Liver (tissue), 9 donors: Measurements from ENCODE around the gene ABAT. TPM values are rescaled to one million over a fixed set of nuclear protein-coding genes. Genes with fewer than 3 reads are reported as not detected.

ENCODE experiments used
- DNase-seq: peaks from one replicate; pipeline ENCODE4 v3.0.0-alpha.2; 2017; ENCODE audit warnings: low spot score
- H3K27ac ChIP-seq, 2 donors: one replicate each; pipeline ENCODE4 v1.7.0; 2013; ENCODE audit warnings: inconsistent platforms in 2 of 2, low read length in 2 of 2, control low read depth in 1 of 2, low read depth in 1 of 2, mild to moderate bottlenecking in 1 of 2
- H3K27me3 ChIP-seq, 4 donors: one replicate each; pipeline versions ENCODE4 v1.6.1 to v1.7.0; 2013; ENCODE audit warnings: low read length in 3 of 4, inconsistent platforms in 1 of 4, mild to moderate bottlenecking in 1 of 4, moderate library complexity in 1 of 4; ENCODE audit not compliant: control insufficient read depth in 4 of 4, insufficient read depth in 4 of 4
- H3K36me3 ChIP-seq, 4 donors: one replicate each; pipeline versions ENCODE4 v1.6.1 to v1.7.0; 2013; ENCODE audit warnings: low read length in 3 of 4, mild to moderate bottlenecking in 3 of 4, low read depth in 1 of 4, moderate library complexity in 1 of 4; ENCODE audit not compliant: control insufficient read depth in 4 of 4, insufficient read depth in 3 of 4
- H3K4me1 ChIP-seq, 4 donors: one replicate each; pipeline versions ENCODE4 v1.6.1 to v1.7.0; 2013; ENCODE audit warnings: low read length in 3 of 4, mild to moderate bottlenecking in 3 of 4, moderate library complexity in 1 of 4; ENCODE audit not compliant: control insufficient read depth in 4 of 4, insufficient read depth in 4 of 4
- H3K4me3 ChIP-seq, 3 donors: one replicate each; pipeline versions ENCODE4 v1.6.1 to v1.7.0; 2013; ENCODE audit warnings: low read length in 3 of 3, control low read depth in 1 of 3, low read depth in 1 of 3, mild to moderate bottlenecking in 1 of 3
- H3K9ac ChIP-seq, 2 donors: one replicate each; pipeline ENCODE4 v1.7.0; 2013; ENCODE audit warnings: low read length in 2 of 2, mild to moderate bottlenecking in 2 of 2, moderate library complexity in 2 of 2, control low read depth in 1 of 2, low read depth in 1 of 2
- H3K9me3 ChIP-seq, 4 donors: one replicate each; pipeline versions ENCODE4 v1.6.1 to v1.7.0; 2013; ENCODE audit warnings: low read length in 3 of 4; ENCODE audit not compliant: control insufficient read depth in 4 of 4
- EGR1 ChIP-seq, 2 donors: IDR thresholded peaks; 2 replicates each; pipeline ENCODE4 v1.6.1; 2016 to 2018; ENCODE audit warnings: antibody characterized with exemption in 2 of 2, low read depth in 2 of 2
- FOXA1 ChIP-seq: IDR thresholded peaks from 2 replicates; pipeline ENCODE4 v1.6.1; 2016; ENCODE audit warnings: antibody characterized with exemption
- FOXA2 ChIP-seq: IDR thresholded peaks from 2 replicates; pipeline ENCODE4 v1.6.1; 2016; ENCODE audit warnings: antibody characterized with exemption
- HNF4A ChIP-seq, 2 donors: conservative IDR thresholded peaks; 2 replicates each; pipeline ENCODE4 v1.6.1; 2016; ENCODE audit warnings: antibody characterized with exemption in 2 of 2, mild to moderate bottlenecking in 2 of 2
- HNF4G ChIP-seq: IDR thresholded peaks from 2 replicates; pipeline ENCODE4 v1.6.1; 2016; ENCODE audit warnings: antibody characterized with exemption
- NR2F2 ChIP-seq: IDR thresholded peaks from 2 replicates; pipeline ENCODE4 v1.6.1; 2016; ENCODE audit warnings: antibody characterized with exemption
- RXRA ChIP-seq, 2 donors: IDR thresholded peaks; 2 replicates each; pipeline ENCODE4 v1.6.1; 2017 to 2018; ENCODE audit warnings: antibody characterized with exemption in 2 of 2, mild to moderate bottlenecking in 1 of 2
- TAF1 ChIP-seq: conservative IDR thresholded peaks from 2 replicates; pipeline ENCODE4 v1.6.1; 2016; ENCODE audit warnings: antibody characterized with exemption, mild to moderate bottlenecking
- WGBS: extraction: QIAGEN DNeasy Blood & Tissue Kit; methylation state at CpG from one replicate; pipeline ENCODE4 v1.1.7; 2013; 5-methylcytosine and 5-hydroxymethylcytosine counted together
- polyA plus RNA-seq, 2 donors: library from polyadenylated mRNA; stranded (reverse) in 1 of 2; unstranded in 1 of 2; fragments of 200-250 nt in 1 of 2; fragments of >200 nt in 1 of 2; fragmentation: Nextera tagmentation in 1 of 2; extraction: Ambion mirVana in 1 of 2; gene quantifications; one replicate each; pipeline versions ENCODE4 v1.2.1 to v1.2.3, GENCODE V29; 2013 to 2015
- total RNA-seq, 2 donors: library from RNA; depleted of rRNA; stranded (reverse); fragments of >200 nt; gene quantifications; one replicate each; pipeline ENCODE4 v1.2.3, GENCODE V29; 2014
- TF ChIP-seq, protein P1 (sequence below): IDR thresholded peaks from 2 replicates; pipeline ENCODE4 v1.6.1; 2016; ENCODE audit warnings: antibody characterized with exemption
- TF ChIP-seq, protein P2 (sequence below): IDR thresholded peaks from 2 replicates; pipeline ENCODE4 v1.6.1; 2016; ENCODE audit warnings: antibody characterized with exemption
- TF ChIP-seq, protein P3 (sequence below): fragments of 150-350 bp; IDR thresholded peaks from 2 replicates; pipeline ENCODE4 v1.5.1; 2017; ENCODE audit warnings: improper control_type of control experiment, low read depth, low read length; ENCODE audit not compliant: missing input control
- TF ChIP-seq, protein P4 (sequence below): IDR thresholded peaks from 2 replicates; pipeline ENCODE4 v1.6.1; 2016; ENCODE audit warnings: antibody characterized with exemption, mild to moderate bottlenecking
- donor health status: healthy.
- donor health status: healthy.
- donor health status: healthy.
- donor health status: healthy.
- donor health status: healthy.

Gene ABAT
- total and polyA plus RNA-seq, 4 donors = 52.4 to 205 (median 141) TPM

DNA sequence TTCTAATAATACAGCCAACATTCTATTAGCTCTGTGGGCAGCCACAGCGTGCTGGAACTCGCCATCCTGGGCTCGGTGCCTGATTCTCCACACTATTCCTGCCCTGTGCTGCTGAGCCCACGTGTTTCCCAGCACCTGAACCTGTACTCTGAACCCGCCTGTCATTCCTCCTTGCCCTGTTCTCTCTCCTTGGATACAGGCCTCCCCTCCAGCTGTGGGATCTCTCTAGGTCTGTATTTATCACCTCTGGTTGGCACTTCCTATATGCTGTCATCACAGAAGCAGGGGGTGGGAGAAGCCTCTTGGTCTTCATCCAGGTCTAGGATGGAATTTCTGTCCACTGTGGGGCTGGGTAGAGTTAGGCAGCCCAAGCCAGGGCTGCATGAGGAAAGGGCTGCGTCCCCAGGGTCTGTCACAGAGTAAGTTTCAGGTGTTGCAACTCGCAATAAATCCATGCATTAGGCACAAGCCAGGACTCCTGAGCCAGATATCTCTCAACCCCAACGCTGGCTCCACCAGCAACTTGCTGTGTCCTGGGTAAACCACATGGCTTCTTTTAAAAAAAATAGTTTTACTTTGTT lies 56.0 kb downstream of the ABAT start (continued):
- TF ChIP-seq, protein P1, sequence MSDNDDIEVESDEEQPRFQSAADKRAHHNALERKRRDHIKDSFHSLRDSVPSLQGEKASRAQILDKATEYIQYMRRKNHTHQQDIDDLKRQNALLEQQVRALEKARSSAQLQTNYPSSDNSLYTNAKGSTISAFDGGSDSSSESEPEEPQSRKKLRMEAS = peak; percentile 88
- no peak for TF ChIP-seq NR2F2

DNA sequence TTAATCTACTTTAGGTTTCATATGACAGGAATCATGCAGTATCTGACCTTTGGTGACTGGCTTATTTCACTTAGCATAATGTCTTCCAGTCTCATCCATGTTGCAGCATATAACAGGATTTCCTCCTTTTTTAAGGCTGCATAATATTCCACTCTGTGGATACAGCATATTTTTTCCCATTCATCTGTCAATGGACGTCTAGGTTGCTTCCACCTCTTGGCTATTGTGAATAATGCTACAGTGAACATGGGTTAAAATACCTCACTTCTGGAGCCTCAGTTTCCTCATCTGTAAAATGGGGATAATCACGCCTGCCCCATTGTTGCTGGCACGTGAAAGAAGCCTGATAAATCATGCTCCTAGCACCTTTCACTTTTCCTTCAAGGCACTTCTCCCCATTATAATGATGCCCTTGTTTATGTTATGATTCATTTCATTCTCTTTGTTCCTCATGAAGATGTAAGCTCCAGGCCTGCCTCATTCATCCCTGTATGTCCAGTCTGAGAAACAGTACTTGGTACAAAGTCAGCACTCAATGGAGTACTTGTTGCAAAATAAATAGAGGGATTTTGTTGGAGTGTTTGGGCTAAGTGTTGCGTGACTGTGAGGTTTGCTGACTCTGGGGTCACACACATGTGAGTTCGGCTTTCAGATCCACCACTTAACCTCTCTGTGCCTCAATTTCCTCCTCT lies 59.6 kb downstream of the ABAT start:
- H3K9ac ChIP-seq = no peak overlapping the region
- TF ChIP-seq HNF4G (no peak), FOXA2 (no peak), FOXA1 (no peak), RXRA (IDR thresholded peaks at IDR 0.05) (no peak), EGR1 (IDR thresholded peaks at IDR 0.05; ENCODE audit: low read depth in 2 of 2) (no peak), NR2F2 (no peak), TAF1 (no peak), HNF4A (conservative IDR thresholded peaks at IDR 0.05) (no peak)
- TF ChIP-seq, protein P2, sequence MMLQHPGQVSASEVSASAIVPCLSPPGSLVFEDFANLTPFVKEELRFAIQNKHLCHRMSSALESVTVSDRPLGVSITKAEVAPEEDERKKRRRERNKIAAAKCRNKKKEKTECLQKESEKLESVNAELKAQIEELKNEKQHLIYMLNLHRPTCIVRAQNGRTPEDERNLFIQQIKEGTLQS = no peak
- TF ChIP-seq, protein P3, sequence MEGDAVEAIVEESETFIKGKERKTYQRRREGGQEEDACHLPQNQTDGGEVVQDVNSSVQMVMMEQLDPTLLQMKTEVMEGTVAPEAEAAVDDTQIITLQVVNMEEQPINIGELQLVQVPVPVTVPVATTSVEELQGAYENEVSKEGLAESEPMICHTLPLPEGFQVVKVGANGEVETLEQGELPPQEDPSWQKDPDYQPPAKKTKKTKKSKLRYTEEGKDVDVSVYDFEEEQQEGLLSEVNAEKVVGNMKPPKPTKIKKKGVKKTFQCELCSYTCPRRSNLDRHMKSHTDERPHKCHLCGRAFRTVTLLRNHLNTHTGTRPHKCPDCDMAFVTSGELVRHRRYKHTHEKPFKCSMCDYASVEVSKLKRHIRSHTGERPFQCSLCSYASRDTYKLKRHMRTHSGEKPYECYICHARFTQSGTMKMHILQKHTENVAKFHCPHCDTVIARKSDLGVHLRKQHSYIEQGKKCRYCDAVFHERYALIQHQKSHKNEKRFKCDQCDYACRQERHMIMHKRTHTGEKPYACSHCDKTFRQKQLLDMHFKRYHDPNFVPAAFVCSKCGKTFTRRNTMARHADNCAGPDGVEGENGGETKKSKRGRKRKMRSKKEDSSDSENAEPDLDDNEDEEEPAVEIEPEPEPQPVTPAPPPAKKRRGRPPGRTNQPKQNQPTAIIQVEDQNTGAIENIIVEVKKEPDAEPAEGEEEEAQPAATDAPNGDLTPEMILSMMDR = no peak
- TF ChIP-seq, protein P1 = no peak
- TF ChIP-seq, protein P4, sequence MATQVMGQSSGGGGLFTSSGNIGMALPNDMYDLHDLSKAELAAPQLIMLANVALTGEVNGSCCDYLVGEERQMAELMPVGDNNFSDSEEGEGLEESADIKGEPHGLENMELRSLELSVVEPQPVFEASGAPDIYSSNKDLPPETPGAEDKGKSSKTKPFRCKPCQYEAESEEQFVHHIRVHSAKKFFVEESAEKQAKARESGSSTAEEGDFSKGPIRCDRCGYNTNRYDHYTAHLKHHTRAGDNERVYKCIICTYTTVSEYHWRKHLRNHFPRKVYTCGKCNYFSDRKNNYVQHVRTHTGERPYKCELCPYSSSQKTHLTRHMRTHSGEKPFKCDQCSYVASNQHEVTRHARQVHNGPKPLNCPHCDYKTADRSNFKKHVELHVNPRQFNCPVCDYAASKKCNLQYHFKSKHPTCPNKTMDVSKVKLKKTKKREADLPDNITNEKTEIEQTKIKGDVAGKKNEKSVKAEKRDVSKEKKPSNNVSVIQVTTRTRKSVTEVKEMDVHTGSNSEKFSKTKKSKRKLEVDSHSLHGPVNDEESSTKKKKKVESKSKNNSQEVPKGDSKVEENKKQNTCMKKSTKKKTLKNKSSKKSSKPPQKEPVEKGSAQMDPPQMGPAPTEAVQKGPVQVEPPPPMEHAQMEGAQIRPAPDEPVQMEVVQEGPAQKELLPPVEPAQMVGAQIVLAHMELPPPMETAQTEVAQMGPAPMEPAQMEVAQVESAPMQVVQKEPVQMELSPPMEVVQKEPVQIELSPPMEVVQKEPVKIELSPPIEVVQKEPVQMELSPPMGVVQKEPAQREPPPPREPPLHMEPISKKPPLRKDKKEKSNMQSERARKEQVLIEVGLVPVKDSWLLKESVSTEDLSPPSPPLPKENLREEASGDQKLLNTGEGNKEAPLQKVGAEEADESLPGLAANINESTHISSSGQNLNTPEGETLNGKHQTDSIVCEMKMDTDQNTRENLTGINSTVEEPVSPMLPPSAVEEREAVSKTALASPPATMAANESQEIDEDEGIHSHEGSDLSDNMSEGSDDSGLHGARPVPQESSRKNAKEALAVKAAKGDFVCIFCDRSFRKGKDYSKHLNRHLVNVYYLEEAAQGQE = no peak
- no peaks in the 10 kb centered on the region for H3K9me3 ChIP-seq
- 94% methylated on average over 5 of the region's 5 CpGs for WGBS
- DNase-seq = no peak
- no peak overlapping the region for H3K4me3 ChIP-seq
- peaks cover 4 to 19% (median 10%) of the 10 kb centered on the region in 4 donors for H3K4me1 ChIP-seq
- no peaks in the 10 kb centered on the region for H3K27me3 ChIP-seq
- H3K27ac ChIP-seq = no peak overlapping the region
- peaks cover 0 to 7% (median 3%) of the 10 kb centered on the region in 4 donors for H3K36me3 ChIP-seq

DNA sequence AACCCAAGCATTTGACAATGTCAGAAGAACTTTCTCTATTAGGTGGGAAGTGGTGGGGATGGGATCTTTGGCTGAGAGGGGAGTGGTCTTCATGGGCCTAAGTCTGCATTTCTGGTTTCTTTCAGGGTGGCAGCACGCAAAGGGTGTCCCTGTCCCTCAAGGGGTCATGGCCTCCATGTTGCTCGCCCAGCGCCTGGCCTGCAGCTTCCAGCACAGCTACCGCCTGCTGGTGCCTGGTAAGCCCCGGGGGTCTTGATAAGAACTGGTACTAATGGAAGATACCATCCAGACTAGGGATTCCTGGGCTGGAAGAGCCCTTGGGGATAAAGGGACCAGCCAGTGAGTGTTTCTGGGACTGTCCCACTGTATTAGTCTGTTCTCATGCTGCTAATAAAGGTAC lies 61.2 kb downstream of the ABAT start:
- peaks cover 0 to 18% (median 3%) of the 10 kb centered on the region in 4 donors for H3K4me1 ChIP-seq
- H3K27ac ChIP-seq = no peak overlapping the region
- DNase-seq = no peak
- no peaks in the 10 kb centered on the region for H3K27me3 ChIP-seq
- H3K36me3 ChIP-seq = peaks cover 0 to 7% (median 3%) of the 10 kb centered on the region in 4 donors
- no peak overlapping the region for H3K9ac ChIP-seq
- H3K9me3 ChIP-seq = no peaks in the 10 kb centered on the region
- no peak overlapping the region for H3K4me3 ChIP-seq
- TF ChIP-seq, protein P4 = no peak
- no peak for TF ChIP-seq HNF4G
- TF ChIP-seq, protein P1 = no peak
- 92% methylated on average over 5 of the region's 5 CpGs for WGBS
